Vagina (tissue), 2 donors: ENCODE data around the gene OGN.

Source experiments
- POLR2A ChIP-seq, 2 donors: fragments of 450-650 bp; IDR thresholded peaks; one replicate each; pipeline ENCODE4 v1.6.1; 2017; ENCODE audit warnings: antibody characterized with exemption in 2 of 2, mild to moderate bottlenecking in 2 of 2, moderate library complexity in 2 of 2
- POLR2AphosphoS5 ChIP-seq, 2 donors: sonication (generic); formaldehyde crosslinking; IDR thresholded peaks; one replicate each; pipeline ENCODE4 v1.9.0; 2017; ENCODE audit warnings: antibody characterized with exemption in 2 of 2, mild to moderate bottlenecking in 2 of 2, low read depth in 1 of 2; ENCODE audit not compliant: insufficient read depth in 1 of 2
- TF ChIP-seq, protein P1 (sequence below), 3 experiments: fragments of 450-650 bp in 2 of 3; fragments of 200-600 bp in 1 of 3; sonication (generic) in 1 of 3; IDR thresholded peaks; one replicate each; pipeline ENCODE4 v1.5.1; 2017 to 2019; ENCODE audit warnings: antibody characterized with exemption in 3 of 3, mild to moderate bottlenecking in 2 of 3, moderate library complexity in 2 of 3

DNA sequence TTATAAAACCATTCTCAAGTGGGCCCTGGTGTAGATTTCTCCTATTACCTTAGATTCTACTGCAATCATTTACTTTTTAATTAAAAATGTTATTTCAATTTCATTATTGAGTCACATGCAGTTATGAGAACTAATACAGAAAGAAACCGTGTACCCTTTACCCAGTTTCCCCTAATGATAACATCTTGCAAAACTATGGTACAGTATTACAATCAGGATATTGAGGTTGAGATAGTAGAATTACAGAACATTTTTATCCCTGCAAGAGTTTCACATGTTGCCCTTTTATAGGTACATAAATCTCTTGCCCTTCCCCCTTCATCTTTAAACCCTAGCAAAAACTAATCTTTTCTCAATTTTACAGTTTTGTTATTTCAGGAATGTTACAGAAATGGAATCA is 30.9 kb upstream of the OGN start:
- TF ChIP-seq, protein P1, sequence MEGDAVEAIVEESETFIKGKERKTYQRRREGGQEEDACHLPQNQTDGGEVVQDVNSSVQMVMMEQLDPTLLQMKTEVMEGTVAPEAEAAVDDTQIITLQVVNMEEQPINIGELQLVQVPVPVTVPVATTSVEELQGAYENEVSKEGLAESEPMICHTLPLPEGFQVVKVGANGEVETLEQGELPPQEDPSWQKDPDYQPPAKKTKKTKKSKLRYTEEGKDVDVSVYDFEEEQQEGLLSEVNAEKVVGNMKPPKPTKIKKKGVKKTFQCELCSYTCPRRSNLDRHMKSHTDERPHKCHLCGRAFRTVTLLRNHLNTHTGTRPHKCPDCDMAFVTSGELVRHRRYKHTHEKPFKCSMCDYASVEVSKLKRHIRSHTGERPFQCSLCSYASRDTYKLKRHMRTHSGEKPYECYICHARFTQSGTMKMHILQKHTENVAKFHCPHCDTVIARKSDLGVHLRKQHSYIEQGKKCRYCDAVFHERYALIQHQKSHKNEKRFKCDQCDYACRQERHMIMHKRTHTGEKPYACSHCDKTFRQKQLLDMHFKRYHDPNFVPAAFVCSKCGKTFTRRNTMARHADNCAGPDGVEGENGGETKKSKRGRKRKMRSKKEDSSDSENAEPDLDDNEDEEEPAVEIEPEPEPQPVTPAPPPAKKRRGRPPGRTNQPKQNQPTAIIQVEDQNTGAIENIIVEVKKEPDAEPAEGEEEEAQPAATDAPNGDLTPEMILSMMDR (IDR thresholded peaks at IDR 0.05) = no peak
- TF ChIP-seq POLR2A (IDR thresholded peaks at IDR 0.05) = no peak
- TF ChIP-seq POLR2AphosphoS5 (IDR thresholded peaks at IDR 0.05; ENCODE audit: insufficient read depth in 1 of 2, low read depth in 1 of 2) = no peak
